Measurements from ENCODE around the gene DUSP15.

DUSP15 gene

DNA sequence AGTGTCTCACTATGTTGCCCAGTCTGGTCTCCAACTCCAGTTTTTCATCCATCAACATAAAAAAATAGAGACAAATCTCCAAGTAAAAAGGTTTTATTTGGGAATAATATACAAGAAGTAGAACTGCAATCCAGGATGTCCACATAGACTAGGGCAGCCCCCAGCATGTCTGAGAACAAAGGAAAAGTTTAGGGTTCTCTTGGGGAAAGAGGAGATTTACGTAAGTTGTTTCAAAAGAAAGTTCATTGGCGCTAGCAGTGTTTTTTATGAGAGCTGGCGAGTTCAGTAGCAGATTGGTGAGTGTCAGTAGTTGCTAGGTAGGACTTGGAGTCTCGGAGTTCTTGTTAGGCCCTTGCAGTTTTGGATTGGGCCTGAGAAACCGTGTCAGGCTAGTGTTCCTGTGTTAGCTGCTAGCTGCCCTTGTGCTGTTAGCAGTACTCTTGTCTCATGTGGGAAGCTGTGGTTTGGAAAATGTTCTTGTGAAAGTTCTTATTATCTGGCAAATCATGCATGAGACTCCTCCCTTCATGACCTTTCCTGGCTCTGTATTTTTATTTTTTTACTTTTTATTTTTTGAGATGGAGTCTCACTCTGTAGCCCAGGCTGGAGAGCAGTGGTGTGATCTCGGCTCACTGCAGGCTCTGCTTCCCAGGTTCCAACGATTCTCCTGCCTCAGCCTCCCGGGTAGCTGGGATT lies 24.8 kb upstream of the DUSP15 start:
- DNase-seq = peak; percentile 18

- DNase-seq = no peak
These were observed 20.3 kb upstream of the DUSP15 start for GRCh38 chr20:31890646-31891045.

DNA sequence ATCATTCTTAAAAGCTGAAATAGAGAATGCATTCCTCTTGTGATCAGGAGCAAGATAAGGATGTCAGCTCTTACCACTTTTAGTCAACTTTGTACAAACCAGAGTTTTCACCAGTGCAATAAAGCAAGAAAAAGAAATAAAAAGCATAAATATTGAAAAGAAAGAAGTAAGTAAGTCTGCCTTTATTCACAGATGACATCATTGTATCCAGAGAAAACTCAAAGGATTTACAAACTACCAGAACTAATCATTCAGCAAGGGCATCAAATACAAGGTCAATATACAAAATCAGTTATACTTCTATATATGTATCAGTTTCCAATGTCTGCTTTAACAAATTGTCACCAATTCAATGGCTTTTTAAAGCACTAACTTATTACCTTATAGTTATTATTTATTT lies 13.5 kb upstream of the DUSP15 start:
- no peak for DNase-seq

DNA sequence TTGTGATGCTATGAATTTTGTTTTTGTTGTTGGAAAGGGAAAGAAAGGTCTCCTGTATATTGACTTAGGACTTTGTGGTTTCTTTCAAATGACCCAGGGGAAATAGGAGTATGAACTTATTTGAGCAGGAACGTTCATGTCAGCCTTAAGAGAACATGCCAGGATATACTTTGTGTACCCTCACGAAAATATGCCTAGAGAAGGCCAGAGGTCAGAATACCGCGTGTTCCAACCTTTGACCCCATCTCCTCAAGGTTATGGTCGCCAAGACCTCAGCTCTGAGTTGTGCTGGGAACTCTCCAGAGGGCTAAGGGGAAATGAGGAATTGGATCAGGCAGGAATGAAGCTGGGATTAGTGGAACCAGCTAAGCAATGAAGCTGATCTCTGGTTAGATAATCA lies 11.6 kb upstream of the DUSP15 start:
- DNase-seq = no peak

DNA sequence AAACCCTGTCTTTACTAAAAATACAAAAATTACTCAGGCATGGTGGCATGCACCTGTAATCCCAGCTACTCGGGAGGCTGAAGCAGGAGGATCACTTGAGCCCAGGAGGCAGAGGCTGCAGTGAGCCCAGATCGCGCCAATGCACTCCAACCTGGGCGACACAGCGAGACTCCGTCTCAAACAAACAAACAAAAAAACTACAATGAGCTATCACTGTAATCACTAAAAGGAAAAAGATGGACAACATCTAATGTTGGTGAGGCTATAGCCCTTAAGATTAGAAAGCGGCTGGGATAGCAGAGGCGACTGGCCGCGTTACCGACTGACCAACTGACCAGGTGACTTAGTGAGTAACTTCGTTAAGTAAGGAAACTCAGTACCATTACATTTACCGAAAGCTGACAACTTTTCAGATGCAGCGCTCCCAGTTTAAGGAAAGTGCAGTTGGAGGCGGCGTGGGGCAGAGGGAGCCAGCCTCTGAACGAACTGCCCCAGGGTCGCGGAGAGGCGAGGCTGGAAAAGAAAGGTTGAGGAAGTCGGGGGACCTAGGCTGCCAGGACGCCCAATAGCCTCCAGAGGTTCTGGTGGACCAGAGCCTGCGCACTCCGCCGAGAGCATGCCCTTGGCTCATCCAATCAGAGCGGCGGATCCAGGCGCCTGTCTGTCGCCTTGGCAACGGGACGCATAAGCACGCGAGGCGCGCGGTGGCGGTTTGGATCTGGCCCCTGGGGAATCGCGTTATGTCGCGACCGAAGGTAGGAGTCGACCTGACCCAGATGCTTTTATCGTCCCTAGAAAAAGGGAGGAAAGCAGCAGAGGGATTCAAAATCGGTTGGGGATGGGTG lies 9.0 kb upstream of the DUSP15 start:
- peak; percentile 93 for DNase-seq

DNA sequence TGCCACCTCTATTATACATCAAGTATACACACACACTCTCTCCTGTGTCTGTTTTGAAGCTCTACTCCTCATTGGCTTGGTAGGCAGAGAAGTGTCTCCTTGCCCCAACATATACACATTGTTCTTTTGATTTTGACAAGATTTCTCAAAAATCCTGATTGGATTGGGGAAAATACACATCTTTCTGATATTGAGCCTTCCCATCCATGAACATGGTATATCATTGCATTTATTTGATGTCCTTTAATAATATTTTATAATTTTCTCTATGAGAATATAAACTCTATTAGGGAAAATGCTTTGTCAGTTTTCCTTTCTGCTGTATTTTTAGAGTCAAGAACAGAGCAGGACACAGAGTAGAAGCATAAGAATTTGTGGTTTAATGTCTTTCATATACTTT lies 7.4 kb upstream of the DUSP15 start:
- no peak for DNase-seq

- DNase-seq = no peak
These were observed 5.3 kb upstream of the DUSP15 start for GRCh38 chr20:31875671-31876070.

GRCh38 chr20:31872406-31872805 lies 2.1 kb upstream of the DUSP15 start:
- DNase-seq = no peak

DNA sequence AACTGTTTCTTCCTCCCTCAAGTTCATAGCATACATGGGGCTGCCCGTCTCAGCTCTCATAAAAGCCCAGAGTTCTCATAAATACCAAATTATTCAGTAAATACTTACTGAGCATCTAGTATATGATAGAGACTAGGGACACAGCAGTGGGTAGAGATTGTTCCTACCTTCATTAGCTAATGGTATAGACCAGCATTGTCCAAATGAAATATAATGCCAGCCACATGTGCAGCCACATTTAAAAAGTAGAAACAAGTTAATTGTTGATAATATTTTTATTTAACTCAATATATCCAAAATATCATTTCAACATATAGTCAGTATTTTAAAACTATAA lies 1.3 kb upstream of the DUSP15 start:
- DNase-seq = no peak

DNA sequence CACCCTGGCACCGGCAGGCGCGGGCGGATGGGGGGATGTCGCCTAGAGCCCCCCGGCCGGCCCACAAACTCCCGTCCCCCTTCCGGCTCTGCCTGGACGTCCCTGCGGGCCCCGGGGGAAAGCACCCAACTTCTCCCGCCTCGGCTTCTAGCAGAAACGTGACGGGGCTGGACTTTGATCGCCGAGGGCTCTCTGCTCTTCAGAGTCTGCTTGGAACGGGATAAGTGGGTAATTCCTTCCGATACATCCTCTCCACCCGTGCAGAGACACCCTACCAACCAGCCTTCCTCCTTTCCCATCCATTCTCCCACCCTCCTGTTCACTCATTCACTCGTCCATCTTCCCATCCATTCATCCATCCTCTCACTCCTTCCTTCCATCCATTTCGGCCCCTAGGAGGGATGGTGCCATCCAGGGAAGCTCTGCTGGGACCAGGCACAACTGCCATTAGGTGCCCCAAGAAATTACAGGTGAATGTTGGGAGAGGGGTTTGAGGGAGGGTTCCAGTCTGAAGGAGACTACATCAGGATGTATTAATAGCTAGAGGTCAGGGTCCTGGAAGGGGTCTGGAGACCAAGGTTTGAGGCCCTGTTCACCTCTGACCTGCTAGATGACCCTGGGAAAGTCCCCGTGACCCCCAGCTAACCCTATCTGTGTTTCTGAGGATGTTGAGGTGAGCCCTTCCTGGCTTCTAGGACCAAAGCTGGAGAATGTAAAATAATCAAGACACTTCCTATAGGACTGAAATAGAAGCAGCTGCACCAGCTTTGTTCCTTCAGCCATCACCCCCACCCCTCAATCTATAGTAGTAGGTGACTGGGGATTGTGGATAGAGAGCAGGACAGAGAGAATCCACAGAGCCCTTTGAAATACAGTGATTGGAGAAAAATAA lies 645 bp upstream of the DUSP15 start:
- no peak for DNase-seq

GRCh38 chr20:31869673-31869941 lies 720 bp downstream of the DUSP15 start:
- no peak for DNase-seq

- DNase-seq = no peak
These were observed 1.3 kb downstream of the DUSP15 start for GRCh38 chr20:31868853-31869672.

- no peak for DNase-seq
These were observed 4.1 kb downstream of the DUSP15 start for GRCh38 chr20:31866221-31866620.

GRCh38 chr20:31864521-31865400 lies 5.6 kb downstream of the DUSP15 start:
- no peak for DNase-seq

- no peak for DNase-seq
These were observed 6.8 kb downstream of the DUSP15 start for GRCh38 chr20:31863296-31864085.

GRCh38 chr20:31862506-31862905 lies 7.8 kb downstream of the DUSP15 start:
- no peak for DNase-seq

DNA sequence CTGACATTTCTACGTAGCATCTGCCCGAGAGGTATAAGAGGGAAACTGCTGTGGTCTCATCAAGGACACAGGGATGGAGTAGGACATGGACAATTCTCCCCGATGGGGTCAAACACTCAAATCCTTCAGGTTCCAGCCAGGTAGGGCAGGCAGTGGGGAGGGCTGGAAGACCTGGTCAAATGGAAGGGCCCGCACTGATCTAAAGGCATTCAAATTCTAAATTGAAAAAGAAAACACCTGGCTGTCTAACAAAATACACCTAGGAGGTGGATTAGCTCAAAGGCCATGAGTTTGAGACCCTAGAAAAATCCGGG lies 8.2 kb downstream of the DUSP15 start:
- no peak for DNase-seq

DNA sequence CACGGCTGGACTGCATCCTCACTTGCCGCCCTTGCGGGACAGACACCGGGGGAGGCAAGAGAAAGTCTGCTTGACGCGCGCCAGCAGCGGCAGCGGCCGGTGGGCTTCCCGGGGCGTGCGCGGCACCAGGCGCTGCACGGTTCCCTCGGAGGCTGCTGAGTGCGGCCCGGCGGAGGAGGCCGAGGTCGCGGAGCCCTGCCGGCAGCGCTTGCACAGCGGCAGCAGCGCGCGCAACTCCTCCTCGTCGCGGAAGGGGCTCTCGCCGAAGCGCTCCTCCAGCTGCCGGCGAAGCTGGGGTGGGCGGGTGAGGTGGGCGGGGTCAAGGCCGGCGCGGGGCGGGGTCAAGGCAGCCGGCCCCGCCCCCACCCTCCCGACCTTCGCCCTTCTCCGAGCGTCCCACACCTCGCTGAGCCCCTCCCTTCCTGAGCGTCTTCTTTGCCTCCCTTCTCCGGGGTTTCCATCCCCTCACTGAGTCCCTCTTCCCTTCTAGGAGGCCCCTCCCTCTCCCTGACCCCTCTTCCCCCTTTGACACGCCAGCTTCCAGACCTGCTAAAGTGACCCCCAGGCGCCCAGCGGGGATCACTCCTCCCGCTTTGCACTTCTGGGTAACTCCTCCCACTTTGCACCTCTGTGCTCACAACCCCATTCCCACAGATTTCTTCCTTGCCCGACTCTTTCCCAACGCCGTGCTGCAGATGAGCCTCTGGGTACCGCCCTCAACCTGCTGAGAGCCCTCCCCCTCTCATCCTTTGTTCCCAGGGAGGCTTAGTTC lies 8.8 kb downstream of the DUSP15 start:
- peak; percentile 66 for DNase-seq

DNA sequence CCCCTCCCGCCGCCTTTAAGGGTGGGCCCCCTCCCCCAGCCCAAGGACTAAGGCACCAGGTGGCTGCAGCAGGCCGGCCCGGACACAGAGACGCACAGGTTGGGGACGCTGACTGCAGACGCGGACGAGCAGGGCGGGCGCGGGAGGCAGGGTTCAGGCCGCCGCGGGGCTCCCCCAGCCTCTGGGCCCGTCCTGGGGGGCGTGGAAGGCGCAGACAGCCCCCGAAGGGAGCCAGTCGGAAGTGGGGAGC lies 9.3 kb downstream of the DUSP15 start:
- DNase-seq = no peak

DNA sequence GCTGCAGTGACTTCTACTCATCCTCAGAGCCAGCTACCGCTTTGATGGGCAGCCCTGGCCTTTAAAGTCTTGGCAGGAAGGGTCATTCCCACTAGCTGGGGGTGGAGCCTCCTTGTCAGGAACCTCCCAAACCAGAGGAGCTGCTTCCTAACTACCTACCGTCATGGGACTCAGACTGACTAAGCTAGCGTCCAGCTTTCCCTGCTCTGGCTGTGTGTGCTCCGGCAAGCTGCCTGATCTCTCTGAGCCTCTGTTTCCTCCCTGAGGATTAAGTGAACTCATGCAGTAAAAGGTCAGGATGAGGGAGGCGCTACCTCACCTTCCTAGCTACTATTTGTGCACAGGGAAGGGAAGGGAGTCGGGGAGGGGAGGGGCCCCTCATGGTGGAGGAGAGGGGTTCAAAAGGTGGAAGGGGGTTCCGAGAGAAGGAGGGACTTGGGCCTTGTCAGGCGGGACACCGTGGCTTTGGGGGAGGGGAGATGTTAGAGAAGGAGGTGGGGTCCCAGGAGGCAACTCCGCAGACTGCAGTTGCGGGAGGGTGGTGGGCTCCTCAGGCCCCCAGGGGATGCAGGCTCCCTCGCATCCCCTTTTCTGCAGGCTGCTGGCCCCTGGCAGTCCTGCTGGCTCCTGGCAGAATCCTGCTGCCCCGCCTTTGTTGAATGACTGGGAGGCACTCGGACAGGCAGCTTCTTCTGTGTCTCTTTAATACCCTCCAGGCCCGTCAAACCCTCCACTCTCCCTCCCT lies 9.8 kb downstream of the DUSP15 start:
- no peak for DNase-seq
